RWPE2 (cell line): ENCODE measurements around the gene SRXN1.
"Not testable (repeated sequence)": the region's sequence is repeated elsewhere in the genome, so short reads cannot be mapped to it uniquely, and the experiment has no call there.

Experiments
- ATAC-seq: fragments of 200-7000 bp; cut with Tn5 transposase; 3 replicates; pipeline ENCODE4 v1.9.1; 2021; ENCODE audit warnings: low read depth
- DNase-seq: peaks from one replicate; pipeline ENCODE4 v3.0.0-alpha.2; 2020; ENCODE audit warnings: low spot score
- H3K27ac ChIP-seq: fragments of 450-650 bp; 2 replicates; pipeline ENCODE4 v1.5.1; 2017; ENCODE audit warnings: mild to moderate bottlenecking; ENCODE audit not compliant: poor library complexity, severe bottlenecking
- H3K27me3 ChIP-seq: fragments of 250-450 bp; sonication (Bioruptor Pico); 2 replicates; pipeline ENCODE4 v1.5.1; 2021; ENCODE audit warnings: mild to moderate bottlenecking, moderate library complexity; ENCODE audit not compliant: insufficient read depth, poor library complexity, severe bottlenecking
- H3K36me3 ChIP-seq: fragments of 250-450 bp; sonication (Bioruptor Pico); 2 replicates; pipeline ENCODE4 v1.5.1; 2020; ENCODE audit warnings: low read depth, mild to moderate bottlenecking, moderate library complexity
- H3K4me1 ChIP-seq: fragments of 250-450 bp; sonication (Bioruptor Pico); 2 replicates; pipeline ENCODE4 v1.5.1; 2021; ENCODE audit warnings: mild to moderate bottlenecking, moderate library complexity; ENCODE audit not compliant: insufficient read depth, poor library complexity, severe bottlenecking
- H3K4me3 ChIP-seq: fragments of 250-450 bp; sonication (Bioruptor Pico); 2 replicates; pipeline ENCODE4 v1.5.1; 2021; ENCODE audit warnings: mild to moderate bottlenecking, moderate library complexity; ENCODE audit not compliant: severe bottlenecking
- H3K9me3 ChIP-seq: fragments of 250-450 bp; sonication (Bioruptor Pico); 2 replicates; pipeline ENCODE4 v1.5.1; 2021; ENCODE audit warnings: mild to moderate bottlenecking, moderate library complexity; ENCODE audit not compliant: severe bottlenecking
- TF ChIP-seq, protein P1 (sequence below): fragments of 450-650 bp; IDR thresholded peaks from one replicate; pipeline ENCODE4 v1.5.1; 2017; ENCODE audit warnings: mild to moderate bottlenecking, moderate library complexity; ENCODE audit not compliant: poor library complexity, severe bottlenecking

SRXN1 gene

DNA sequence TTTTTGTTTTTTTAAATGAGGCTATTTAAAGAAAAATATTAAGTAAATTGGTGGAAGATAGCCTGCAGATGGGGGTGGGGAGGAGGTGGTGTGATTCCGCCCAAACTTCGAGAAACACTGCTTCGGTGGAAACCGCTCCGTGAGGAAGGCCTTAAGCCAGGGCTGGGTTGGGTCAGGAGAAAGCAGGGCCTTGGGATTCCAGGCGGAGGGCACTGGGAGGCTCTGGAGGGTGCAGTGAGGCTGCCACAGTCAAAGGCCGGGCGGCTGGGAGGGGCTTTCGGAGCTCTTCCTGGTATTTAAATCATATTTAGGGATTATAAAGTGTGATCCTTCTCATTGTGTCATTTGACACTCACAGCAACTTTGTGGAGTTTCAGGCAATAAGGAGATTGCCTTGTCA is 44.8 kb upstream of the SRXN1 start:
- TF ChIP-seq, protein P1, sequence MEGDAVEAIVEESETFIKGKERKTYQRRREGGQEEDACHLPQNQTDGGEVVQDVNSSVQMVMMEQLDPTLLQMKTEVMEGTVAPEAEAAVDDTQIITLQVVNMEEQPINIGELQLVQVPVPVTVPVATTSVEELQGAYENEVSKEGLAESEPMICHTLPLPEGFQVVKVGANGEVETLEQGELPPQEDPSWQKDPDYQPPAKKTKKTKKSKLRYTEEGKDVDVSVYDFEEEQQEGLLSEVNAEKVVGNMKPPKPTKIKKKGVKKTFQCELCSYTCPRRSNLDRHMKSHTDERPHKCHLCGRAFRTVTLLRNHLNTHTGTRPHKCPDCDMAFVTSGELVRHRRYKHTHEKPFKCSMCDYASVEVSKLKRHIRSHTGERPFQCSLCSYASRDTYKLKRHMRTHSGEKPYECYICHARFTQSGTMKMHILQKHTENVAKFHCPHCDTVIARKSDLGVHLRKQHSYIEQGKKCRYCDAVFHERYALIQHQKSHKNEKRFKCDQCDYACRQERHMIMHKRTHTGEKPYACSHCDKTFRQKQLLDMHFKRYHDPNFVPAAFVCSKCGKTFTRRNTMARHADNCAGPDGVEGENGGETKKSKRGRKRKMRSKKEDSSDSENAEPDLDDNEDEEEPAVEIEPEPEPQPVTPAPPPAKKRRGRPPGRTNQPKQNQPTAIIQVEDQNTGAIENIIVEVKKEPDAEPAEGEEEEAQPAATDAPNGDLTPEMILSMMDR = no peak
- no peak for ATAC-seq
- Histone ChIP-seq H3K36me3 (no peaks in the 10 kb centered on the region), H3K4me3 (no peak overlapping the region), H3K27ac (no peak overlapping the region), H3K9me3 (no peaks in the 10 kb centered on the region), H3K4me1 (no peaks in the 10 kb centered on the region), H3K27me3 (peaks cover 32% of the 10 kb centered on the region)
- no peak for DNase-seq

GRCh38 chr20:695165-695866 is 42.3 kb upstream of the SRXN1 start:
- H3K9me3 ChIP-seq = peaks cover 2% of the 10 kb centered on the region
- H3K36me3 ChIP-seq = no peaks in the 10 kb centered on the region
- peaks cover 45% of the 10 kb centered on the region for H3K27me3 ChIP-seq
- H3K27ac ChIP-seq = no peak overlapping the region
- DNase-seq (no peak), ATAC-seq (no peak)
- H3K4me3 ChIP-seq = no peak overlapping the region
- TF ChIP-seq, protein P1 = no peak
- no peaks in the 10 kb centered on the region for H3K4me1 ChIP-seq

DNA sequence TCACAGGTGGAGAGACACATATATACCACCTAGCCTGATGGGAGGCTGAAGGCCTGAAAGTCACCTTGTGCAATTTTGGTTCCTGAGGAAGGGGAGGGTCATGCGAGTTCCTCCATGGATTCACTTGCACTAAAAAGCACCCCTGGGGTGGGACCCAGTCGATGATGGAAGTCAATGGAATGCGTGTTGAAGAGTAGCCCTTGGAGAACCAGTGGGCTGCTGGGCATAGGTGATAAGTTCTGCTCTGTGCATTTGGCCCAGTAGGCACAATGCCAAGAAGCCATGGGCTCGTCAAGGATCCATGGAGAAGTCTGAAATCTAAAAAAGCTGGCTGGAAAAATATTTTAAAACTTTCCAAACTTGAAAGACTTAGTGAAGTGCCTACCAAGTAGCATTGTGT is 41.5 kb upstream of the SRXN1 start:
- Histone ChIP-seq H3K27ac (no peak overlapping the region), H3K36me3 (no peaks in the 10 kb centered on the region), H3K9me3 (peaks cover 2% of the 10 kb centered on the region), H3K4me3 (no peak overlapping the region), H3K27me3 (peaks cover 50% of the 10 kb centered on the region), H3K4me1 (no peaks in the 10 kb centered on the region)
- TF ChIP-seq, protein P1 = no peak
- ATAC-seq (no peak), DNase-seq (no peak)

- not testable (repeated sequence) for H3K36me3 ChIP-seq, DNase-seq, H3K4me1 ChIP-seq, H3K4me3 ChIP-seq, ATAC-seq, H3K9me3 ChIP-seq, H3K27ac ChIP-seq
- H3K27me3 ChIP-seq = peaks cover 51% of the 10 kb centered on the region
These were observed 40.8 kb upstream of the SRXN1 start for GRCh38 chr20:693786-694185.

- no peak overlapping the region for H3K27ac ChIP-seq
- peaks cover 2% of the 10 kb centered on the region for H3K9me3 ChIP-seq
- no peaks in the 10 kb centered on the region for H3K4me1 ChIP-seq
- TF ChIP-seq, protein P1 = no peak
- ATAC-seq = no peak
- H3K36me3 ChIP-seq = no peaks in the 10 kb centered on the region
- peaks cover 54% of the 10 kb centered on the region for H3K27me3 ChIP-seq
- no peak overlapping the region for H3K4me3 ChIP-seq
- no peak for DNase-seq
These were observed 39.0 kb upstream of the SRXN1 start for GRCh38 chr20:692044-692443.
